ENCODE data around the gene CROCC.

- TF ChIP-seq POLR2A (IDR thresholded peaks at IDR 0.05) (no peak), POLR2AphosphoS5 (IDR thresholded peaks at IDR 0.05) (no peak), CTCF (IDR thresholded peaks at IDR 0.05) (no peak)
Measured at GRCh38 chr1:16991571-16991970, 69.8 kb downstream of the CROCC start.
